SIG-M5 treated with dmso at 0.1 percent for 504 hours (cell line): ENCODE measurements around the gene CACNG3.
"Not testable (repeated sequence)": the region's sequence is repeated elsewhere in the genome, so short reads cannot be mapped to it uniquely, and the experiment has no call there.

Experiments used
- DNase-seq: peaks from one replicate; lab custom pipeline; 2025; ENCODE audit not compliant: unreplicated experiment; lab: John Stamatoyannopoulos, UW

CACNG3 gene

DNA sequence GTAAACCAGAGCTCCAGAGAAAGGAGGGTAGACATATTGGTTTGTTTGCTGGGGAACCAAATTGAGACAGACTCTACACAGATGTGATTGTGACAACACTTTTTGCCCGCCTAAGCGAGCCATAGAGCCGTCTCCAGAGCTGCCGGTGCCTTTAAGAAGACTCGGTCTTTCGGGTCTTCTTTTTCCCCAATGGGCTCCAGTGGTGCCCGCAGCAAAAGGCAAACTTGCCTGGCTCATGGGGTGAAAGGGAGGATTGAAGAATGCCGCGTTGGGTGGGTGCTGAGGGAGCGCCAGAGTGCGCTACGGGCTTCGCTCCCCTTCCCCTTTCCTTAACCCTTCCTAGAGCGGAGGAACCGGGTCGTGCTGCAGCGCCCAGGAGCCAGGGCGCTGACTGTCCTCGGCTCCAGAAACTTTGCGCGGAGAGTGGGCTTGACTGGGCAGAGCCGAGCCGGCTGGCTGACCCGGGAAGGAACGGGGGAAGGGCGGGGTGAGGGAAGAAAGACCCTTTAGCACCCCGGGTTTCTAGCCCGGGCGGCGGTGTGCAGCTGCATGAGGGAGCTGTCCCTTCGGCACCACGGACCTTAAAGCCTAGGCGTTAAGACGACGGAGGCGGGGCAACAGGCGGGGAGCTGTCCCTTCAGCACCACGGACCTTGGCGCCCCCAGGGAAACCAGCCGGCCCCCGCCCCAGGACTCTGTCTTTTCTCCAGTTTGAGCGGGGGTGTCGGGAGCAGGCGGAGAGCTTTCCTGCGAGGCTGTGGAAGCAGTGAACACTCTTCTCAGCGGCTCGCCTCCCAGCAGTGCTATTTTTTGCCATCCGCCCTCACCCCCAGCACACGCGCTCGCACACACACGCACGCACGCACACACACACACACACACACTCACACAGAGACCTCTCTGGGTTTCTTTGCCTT is at the start of gene CACNG3:
CACNG3 (plus strand) TSS at position 880 of the 916 bp plus-strand sequence. CDS start 420 bp downstream, outside the sequence.
- peak; percentile 44 for DNase-seq

DNA sequence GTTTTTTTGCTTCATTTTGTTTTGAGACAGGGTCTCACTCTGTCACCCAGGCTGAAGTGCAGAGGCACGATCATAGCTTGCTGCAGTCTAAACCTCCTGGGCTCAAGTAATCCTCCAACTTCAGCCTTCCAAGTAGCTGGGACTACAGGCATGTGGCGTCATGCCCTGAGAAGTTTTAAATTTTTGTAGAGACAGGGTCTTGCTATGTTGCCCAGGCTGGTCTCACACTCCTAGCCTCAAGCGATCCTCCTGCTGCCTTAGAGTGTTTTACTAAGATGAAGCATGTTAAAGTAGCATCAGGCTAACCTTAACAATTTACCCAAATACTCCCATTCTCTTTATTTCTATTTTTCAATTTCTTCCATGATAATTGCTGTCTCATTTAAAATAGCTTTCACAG is 49.2 kb upstream of the CACNG3 start:
- no peak for DNase-seq

DNA sequence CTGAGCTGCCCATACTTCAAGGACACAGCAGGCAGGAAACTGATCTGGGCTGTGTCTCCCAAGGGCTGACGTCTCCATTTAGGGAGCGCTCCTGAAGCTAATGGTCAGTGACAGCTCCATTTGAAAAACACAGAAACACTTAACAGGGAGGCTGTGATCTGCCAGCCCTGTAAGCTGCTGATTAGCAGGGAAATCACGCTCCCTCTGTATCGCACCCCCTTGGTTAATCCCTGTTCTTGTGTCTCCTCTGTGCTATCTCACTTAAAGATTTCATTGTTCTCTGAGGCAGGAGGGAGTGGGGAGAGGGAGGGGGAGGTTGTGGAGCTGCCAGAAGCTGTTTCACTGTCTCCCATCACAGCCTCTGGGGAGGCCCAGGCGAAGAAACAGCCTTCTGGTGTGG is 47.4 kb upstream of the CACNG3 start:
- DNase-seq: no peak

DNA sequence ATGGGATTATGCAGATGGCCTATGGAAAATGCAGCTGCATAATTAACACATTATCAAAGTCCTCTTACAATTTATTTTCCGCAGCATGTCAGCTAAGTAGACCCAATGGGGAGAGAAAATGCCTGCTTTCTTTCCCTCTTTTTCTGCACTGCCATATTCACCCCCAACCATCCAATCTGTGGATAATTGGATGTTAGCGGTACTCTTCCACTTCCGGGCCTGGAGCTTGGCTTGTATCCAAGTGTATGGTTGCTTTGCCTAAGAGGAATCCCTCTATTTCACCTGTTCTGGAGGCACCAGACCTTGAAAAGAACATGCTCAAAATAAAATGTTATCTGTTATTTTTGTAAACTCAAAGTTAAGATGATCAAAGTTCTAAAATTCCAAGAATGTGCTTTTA is 41.1 kb upstream of the CACNG3 start:
- DNase-seq: no peak

DNA sequence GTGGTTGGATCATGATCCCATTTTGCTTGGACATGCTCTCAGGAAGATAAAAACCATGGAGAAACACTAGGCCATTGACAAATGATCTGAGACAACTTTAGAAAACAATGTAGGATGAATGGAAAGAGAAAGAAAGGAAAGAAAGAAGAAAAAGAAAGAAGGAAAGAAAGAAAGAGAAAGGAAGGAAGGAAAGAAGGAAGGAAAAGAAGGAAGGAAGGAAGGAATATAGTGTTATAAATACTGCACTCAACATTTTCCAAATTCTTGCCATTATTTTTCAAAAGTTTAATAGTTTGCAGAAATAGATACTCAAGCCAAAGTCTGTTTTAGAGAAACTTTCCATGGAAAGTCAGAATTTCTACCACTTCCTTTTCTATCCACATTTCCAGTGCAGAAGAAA is 39.2 kb upstream of the CACNG3 start:
- DNase-seq: no peak

- no peak for DNase-seq
These were observed 38.7 kb upstream of the CACNG3 start for GRCh38 chr16:24217461-24217860.

- no peak for DNase-seq
These were observed 37.8 kb upstream of the CACNG3 start for GRCh38 chr16:24218299-24218698.

DNA sequence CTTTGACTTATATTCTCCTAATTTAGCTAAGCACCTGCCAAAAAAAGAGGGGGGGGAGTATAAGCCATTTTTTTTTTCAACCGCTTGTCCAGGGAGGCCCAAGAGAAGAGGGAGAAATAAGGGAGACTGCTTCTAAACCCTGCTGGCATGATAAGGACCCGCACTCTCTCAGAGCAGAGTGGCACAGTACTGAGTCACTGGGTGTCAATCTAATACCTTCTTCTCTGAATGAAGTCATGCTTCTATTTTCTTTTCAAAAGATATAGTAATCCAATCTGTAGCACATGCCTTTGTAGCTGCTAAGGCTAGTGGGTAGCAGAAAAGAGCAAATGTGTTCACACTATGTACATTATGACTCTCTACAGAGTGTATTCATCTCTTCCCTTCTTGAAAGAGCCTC is 34.9 kb upstream of the CACNG3 start:
- no peak for DNase-seq

- DNase-seq: no peak
These were observed 27.6 kb upstream of the CACNG3 start for GRCh38 chr16:24228514-24228913.

DNA sequence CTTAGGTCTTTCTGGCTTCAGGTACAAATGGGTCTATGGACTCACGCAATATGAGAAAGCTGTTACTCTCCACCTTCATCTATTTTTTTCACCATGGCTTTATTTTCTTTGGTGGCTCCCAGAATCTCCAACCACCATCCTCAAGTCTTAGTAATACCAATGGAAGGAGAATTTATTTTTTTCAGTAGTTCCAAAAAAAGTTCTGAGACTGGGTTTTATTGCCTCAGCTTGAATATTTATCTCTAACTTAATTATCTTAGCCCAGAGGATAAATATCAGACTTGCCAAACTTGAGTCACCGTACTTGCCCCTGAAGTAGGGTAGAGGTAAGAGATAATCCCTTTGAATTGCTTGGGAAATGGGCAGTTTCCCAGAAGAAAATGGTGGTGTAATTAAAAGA is 23.2 kb upstream of the CACNG3 start:
- DNase-seq: no peak

DNA sequence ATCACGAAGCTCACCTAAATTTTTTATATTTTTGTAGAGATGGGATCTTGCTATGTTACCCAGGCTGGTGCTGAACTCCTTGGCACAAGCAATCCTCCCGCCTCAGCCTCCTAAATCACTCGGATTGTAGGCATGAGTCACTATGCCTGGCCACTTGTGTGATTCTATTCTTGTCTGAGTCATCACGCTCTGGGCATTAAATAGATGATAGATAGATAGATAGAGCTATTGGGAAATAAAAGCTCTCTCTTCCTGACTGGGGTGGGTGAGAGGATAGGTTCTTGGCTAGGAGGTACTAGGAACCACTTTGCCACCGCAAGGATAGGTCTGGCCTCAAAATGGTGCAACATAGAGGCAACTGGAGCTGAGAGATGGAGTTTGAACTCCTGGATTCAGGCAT is 21.4 kb upstream of the CACNG3 start:
- DNase-seq: no peak

DNA sequence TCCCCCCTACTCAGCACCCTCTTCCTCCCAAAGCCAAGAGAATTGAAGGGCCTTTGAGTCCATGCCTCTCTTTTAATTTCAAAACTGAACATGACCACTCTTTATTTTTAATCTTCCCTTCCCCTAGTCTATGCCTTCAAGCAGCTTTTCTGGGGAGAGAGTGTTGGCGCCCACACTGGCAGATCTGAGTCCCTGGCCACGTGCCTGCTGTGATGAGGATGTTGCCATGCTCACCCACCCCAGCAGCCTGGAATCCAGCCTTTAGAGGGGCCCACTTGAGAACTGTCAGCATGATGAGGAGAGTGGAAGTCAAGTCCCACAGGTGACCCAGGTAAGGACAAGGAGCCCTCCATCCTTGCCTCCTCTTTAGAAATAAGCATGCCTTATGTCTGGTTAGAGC is 20.3 kb upstream of the CACNG3 start:
- DNase-seq: no peak

GRCh38 chr16:24238846-24239245 is 17.3 kb upstream of the CACNG3 start:
- DNase-seq: not testable (repeated sequence)

- no peak for DNase-seq
These were observed 9.1 kb upstream of the CACNG3 start for GRCh38 chr16:24246911-24247607.

GRCh38 chr16:24253192-24253591 is 2.9 kb upstream of the CACNG3 start:
- DNase-seq: peak; percentile 47

DNA sequence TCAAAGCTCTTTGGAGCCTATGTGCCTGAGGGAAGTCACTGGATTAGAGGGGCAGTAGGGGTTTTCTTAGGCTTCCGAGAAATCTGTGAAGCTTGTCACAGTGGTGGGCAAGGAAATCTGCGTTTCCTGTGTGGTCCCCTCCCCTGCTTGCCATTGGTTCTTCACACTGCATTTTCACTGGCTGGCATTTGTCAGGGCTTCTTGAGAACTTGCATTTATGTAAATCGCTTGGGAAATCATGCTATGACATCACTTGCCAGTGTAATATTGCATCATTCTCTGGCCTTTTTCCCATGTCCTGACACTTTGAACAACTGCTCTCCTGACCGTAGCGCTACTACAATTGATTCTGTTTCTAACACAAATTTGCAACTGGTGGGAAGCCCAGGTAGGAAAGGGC is 1.8 kb downstream of the CACNG3 start:
- DNase-seq: no peak

DNA sequence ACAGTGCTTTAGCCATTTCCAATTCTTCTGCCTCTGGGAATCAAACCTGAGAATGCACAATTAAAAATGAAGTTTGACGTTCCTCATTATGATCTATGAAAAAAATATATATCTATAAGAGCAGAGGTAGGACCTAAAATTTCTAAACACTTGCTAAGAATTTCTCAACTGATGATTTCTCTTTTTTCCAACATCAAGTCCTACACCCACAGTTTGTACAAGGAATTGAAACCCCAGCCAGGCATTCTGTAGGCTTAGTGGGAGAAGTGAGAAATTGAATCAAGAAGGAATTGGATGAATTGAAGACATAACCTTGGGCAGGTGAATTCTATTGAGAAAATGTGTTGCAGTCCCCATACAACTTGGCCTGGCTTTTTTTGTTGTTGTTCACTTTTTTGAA is 2.7 kb downstream of the CACNG3 start:
- no peak for DNase-seq

DNA sequence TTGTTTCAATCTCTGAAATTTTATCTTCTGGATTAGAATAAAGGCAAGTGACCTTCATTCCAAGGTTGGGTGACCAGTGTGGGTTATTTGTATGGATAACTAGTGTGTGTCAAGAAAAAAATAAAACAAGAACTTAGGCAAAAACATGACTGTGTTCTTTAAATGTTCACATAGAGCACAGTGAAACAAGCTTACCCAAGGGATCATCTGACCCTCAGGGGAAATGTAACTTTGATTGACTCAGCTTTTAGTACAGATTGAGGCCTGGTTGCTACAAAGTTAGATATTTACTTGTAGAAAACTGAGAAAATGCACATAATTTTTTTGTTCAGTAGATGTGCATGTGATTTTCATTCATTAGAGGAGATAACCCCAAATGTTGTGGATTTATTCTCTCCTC is 6.7 kb downstream of the CACNG3 start:
- no peak for DNase-seq

DNA sequence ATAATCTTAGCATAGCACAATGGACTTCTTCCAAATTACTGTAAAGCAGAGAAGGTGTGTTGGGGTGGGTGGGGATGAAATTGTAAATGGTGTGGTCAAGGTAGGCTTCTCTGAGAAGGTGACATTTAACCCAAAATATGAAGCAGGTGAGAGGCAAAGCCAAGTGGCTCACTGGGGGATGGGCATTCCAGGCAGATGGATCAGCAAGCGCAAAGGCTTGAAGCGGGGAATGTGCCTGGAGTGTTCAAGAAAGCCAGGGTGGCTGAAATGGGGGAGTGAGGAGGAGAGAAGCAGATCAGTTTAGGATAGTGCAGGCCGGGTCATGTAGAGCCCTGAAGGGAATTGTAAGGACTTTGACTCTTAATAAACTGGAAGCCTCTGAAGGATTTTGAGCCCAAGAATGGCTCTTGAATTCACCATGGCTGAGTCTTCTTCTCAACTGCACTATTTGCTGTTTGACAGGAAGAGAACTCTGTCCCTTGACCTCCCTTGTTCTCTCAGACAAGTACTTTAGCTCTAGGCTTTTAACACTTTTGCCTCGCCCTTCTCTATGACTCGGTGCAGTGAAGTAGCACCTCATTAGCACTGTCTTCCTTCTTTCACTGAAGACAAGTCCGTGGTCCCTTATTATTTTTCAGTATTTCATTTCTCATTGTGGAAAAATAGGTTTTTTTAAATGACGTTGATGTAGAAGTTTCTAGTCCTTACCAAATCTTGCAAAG is 14.7 kb downstream of the CACNG3 start:
- DNase-seq: no peak

- DNase-seq: no peak
These were observed 16.2 kb downstream of the CACNG3 start for GRCh38 chr16:24272379-24272778.

DNA sequence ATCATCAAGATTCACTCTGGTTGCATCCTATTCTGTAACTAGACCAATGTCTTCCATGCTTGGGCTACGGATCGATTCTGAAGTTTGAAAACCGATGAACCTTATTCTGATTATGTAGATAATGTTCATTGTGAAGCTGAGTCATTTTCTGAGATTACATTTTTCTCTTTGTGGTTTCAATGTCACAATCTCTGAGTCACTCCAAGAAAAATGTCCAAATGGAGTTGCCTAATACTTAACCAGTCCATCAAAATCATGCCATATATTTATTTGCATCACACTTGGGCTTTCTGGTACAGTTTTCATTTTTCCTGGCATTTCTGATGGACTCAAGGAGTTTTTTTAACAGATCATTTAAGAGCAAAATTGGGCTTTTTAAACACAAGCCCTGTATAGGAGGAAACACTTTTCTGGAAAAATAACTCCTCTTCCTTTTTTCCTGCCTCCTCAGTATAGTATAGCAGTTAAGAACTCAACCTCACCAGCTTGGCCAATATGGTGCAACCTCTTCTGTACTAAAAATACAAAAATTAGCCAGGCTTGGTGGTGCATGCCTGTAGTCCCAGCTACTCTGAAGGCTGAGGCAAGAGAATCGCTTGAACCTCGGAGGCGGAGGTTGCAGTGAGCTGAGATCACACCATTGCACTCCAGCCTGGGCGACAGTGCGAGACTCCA is 17.5 kb downstream of the CACNG3 start:
- peak; percentile 46 for DNase-seq
